Stomach (tissue), 4 donors: ENCODE measurements around the gene MGAT4A.

Experiments
- CTCF ChIP-seq, 7 experiments: fragments of 450-650 bp in 4 of 7; fragments of 200-600 bp in 3 of 7; sonication (generic) in 3 of 7; IDR thresholded peaks; one replicate each; pipeline ENCODE4 v1.5.1; 2016 to 2019; ENCODE audit warnings: antibody characterized with exemption in 7 of 7, control low read depth in 2 of 7, mild to moderate bottlenecking in 1 of 7
- EP300 ChIP-seq: sonication (generic); formaldehyde crosslinking; IDR thresholded peaks from one replicate; pipeline ENCODE4 v1.6.1; 2017; ENCODE audit warnings: antibody characterized with exemption
- POLR2A ChIP-seq, 4 donors: fragments of 450-650 bp; IDR thresholded peaks; one replicate each; pipeline ENCODE4 v1.6.1; 2016; ENCODE audit warnings: antibody characterized with exemption in 4 of 4, control low read depth in 2 of 4, mild to moderate bottlenecking in 1 of 4, moderate library complexity in 1 of 4
- POLR2AphosphoS5 ChIP-seq, 3 donors: sonication (generic); formaldehyde crosslinking; IDR thresholded peaks; one replicate each; pipeline ENCODE4 v1.6.1; 2016; ENCODE audit warnings: antibody characterized with exemption in 3 of 3

- TF ChIP-seq CTCF (IDR thresholded peaks at IDR 0.05) (no peak), POLR2A (IDR thresholded peaks at IDR 0.05) (no peak), POLR2AphosphoS5 (IDR thresholded peaks at IDR 0.05) (no peak), EP300 (no peak)
Observed at GRCh38 chr2:98573426-98573825, 157.5 kb downstream of the MGAT4A start.
